SH-SY5Y (cell line): ENCODE measurements around the gene RTEL1.

ENCODE experiments used
- GATA2 ChIP-seq: IDR thresholded peaks from 2 replicates; pipeline ENCODE4 v1.6.1; 2011; ENCODE audit warnings: mild to moderate bottlenecking, low read depth, low read length
- GATA3 ChIP-seq: IDR thresholded peaks from 2 replicates; pipeline ENCODE4 v1.6.1; 2011; ENCODE audit warnings: low read depth, mild to moderate bottlenecking, low read length, moderate library complexity

- TF ChIP-seq GATA2 (no peak), GATA3 (no peak)
Observed at GRCh38 chr20:63673951-63674350, 15.8 kb downstream of the RTEL1 start.
